SJSA1 (cell line): Measurements from ENCODE around the gene PRR11. TPM values are rescaled to one million over a fixed set of nuclear protein-coding genes. Genes with fewer than 3 reads are reported as not detected.
"Not testable (repeated sequence)": the region's sequence is repeated elsewhere in the genome, so short reads cannot be mapped to it uniquely, and the experiment has no call there.

Experiments
- DNase-seq, 2 experiments: peaks; one replicate each; pipeline ENCODE4 v3.0.0-alpha.2; 2015 to 2020; ENCODE audit warnings: low spot score in 2 of 2, low read depth in 1 of 2
- H3K27ac ChIP-seq: fragments of 250-450 bp; sonication (Bioruptor Pico); 2 replicates; pipeline ENCODE4 v1.5.1; 2020; ENCODE audit warnings: mild to moderate bottlenecking, moderate library complexity
- H3K27me3 ChIP-seq: fragments of 250-450 bp; sonication (Bioruptor Pico); replicated peaks from 2 replicates; pipeline ENCODE4 v1.5.1; 2020; ENCODE audit warnings: mild to moderate bottlenecking, moderate library complexity
- H3K36me3 ChIP-seq: fragments of 250-450 bp; sonication (Bioruptor Pico); 2 replicates; pipeline ENCODE4 v1.5.1; 2020; ENCODE audit warnings: mild to moderate bottlenecking
- H3K4me1 ChIP-seq: fragments of 250-450 bp; sonication (Bioruptor Pico); replicated peaks from 2 replicates; pipeline ENCODE4 v1.6.1; 2021; ENCODE audit warnings: mild to moderate bottlenecking
- H3K4me3 ChIP-seq: fragments of 250-450 bp; sonication (Bioruptor Pico); 2 replicates; pipeline ENCODE4 v1.5.1; 2020; ENCODE audit warnings: mild to moderate bottlenecking
- H3K9me3 ChIP-seq: fragments of 250-450 bp; sonication (Bioruptor Pico); replicated peaks from 2 replicates; pipeline ENCODE4 v1.5.1; 2020; ENCODE audit warnings: mild to moderate bottlenecking
- total RNA-seq: library from RNA; depleted of rRNA; stranded (reverse); fragments of >200 nt; shearing (Covaris generic); gene quantifications from 2 replicates; pipeline ENCODE4 v1.2.3, GENCODE V29; 2014

PRR11 gene
- total RNA-seq, 1 experiment from 2014 or later, result 51.2 TPM

DNA sequence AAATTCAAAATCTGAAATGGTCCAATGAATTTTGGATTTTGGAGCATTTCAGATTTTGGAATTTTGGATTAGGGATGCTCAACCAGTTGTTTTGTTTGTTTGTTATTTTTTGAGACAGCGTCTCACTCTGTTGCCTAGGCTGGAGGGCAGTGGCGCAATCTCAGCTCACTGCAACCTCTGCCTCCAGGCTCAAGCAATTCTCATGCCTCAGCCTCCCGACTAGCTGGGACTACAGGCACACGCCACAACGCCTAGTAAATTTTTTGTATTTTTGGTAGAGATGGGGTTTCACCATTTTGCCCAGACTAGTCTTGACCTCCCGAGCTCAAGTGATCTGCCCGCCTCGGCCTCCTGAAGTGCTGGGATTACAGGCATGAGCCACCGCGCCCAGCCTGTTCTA is 17.2 kb upstream of the PRR11 start:
- H3K27ac ChIP-seq, H3K4me1 ChIP-seq, DNase-seq, H3K9me3 ChIP-seq, H3K4me3 ChIP-seq, H3K27me3 ChIP-seq: not testable (repeated sequence)
- peaks cover 39% of the 10 kb centered on the region for H3K36me3 ChIP-seq

DNA sequence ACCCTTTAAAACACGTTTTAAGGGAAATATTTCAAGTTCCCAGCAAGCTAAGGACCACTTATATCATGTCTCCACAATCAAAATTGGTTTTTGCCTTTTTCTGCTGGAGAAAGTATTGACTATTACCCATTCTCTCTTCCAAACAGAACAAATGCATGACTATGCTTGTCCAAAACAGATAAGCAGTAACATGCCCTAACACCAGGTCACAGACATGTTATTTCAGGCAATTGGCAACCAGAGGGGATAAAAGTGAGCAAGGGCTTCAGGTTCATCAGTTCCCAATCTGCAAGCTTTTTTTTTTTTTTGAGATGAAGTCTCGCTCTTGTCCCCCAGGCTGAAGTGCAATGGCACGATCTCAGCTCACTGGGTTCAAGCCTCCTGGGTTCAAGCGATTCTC is 15.6 kb upstream of the PRR11 start:
- no peak overlapping the region for H3K4me3 ChIP-seq
- H3K27ac ChIP-seq, result no peak overlapping the region
- H3K9me3 ChIP-seq, result no peaks in the 10 kb centered on the region; the same call in 1 of the 2 replicates
- H3K4me1 ChIP-seq, result no peaks in the 10 kb centered on the region
- no peak for DNase-seq
- H3K36me3 ChIP-seq, result peaks cover 55% of the 10 kb centered on the region
- no peaks in the 10 kb centered on the region for H3K27me3 ChIP-seq

DNA sequence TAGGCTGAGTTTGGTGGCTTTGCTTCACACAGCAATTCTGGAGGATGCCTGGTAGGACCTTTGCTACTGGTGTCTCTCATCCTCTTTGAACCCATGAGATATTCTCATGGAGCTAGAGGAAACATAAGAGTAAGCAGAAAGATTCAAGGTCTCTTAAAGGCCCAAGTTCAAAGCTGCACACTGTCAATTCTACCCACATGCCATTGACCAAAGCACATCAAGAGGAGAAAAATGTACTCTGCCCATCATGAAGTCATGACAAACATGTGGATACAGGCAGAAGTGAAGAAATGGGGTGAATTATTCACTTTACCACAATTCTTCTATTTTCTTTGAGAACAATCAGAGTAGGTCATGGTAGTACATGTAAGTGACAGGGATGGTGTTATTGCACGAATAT is 13.7 kb upstream of the PRR11 start:
- Histone ChIP-seq H3K27ac (no peak overlapping the region), H3K36me3 (peaks cover 63% of the 10 kb centered on the region), H3K9me3 (no peaks in the 10 kb centered on the region; the same call in 1 of the 2 replicates), H3K4me1 (no peaks in the 10 kb centered on the region), H3K4me3 (no peak overlapping the region), H3K27me3 (no peaks in the 10 kb centered on the region)
- DNase-seq, result no peak

DNA sequence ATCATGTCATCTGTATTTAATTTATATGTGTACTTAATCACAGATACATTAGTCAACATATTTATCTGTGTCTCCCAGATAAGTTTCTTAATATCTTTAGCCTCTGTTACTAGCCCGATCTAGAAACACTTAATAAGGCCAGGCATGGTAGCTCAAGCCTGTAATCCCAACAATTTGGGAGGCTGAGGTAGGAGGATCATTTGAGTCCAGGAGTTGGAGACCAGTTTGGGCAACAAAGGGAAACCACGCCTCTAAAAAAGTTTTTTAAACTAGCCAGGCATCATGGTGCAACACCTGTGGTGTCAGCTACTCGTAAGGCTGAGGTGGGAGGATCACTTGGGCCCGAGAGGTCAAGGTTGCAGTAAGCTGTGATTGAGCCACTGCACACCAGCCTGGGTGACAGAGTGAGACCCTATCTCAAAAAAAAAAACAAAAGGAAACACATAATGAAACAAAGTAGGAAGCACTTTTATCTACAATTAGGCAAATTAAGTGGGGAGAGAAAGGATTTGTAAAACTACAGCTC is 9.9 kb upstream of the PRR11 start:
- no peaks in the 10 kb centered on the region for H3K27me3 ChIP-seq
- no peak overlapping the region for H3K4me3 ChIP-seq
- H3K4me1 ChIP-seq, result no peaks in the 10 kb centered on the region; the same call in 1 of the 2 replicates
- no peak overlapping the region for H3K27ac ChIP-seq
- H3K9me3 ChIP-seq, result no peaks in the 10 kb centered on the region
- H3K36me3 ChIP-seq, result peaks cover 67% of the 10 kb centered on the region
- DNase-seq, result no peak

DNA sequence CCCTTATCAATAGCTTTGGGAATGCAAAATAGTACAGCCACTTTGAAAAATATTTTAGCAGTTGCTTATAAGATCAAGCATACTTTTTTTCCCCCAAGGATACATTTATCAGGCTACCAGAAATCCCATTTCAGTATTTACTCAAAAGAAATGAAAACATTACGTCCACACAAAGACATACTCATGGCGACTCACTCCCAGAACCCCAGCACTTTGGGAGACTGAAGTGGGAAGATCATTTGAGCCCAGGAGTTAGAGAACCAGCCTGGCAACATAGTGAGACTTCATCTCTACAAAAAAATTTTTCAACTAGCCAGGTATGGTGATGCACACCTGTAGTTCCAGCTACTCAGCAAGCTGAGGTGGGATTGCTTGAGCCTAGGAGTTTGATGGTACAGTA is 6.5 kb upstream of the PRR11 start:
- H3K27me3 ChIP-seq, result no peaks in the 10 kb centered on the region
- peaks cover 14% of the 10 kb centered on the region for H3K4me1 ChIP-seq
- no peak overlapping the region for H3K4me3 ChIP-seq
- H3K36me3 ChIP-seq, result peaks cover 44% of the 10 kb centered on the region
- no peak for DNase-seq
- H3K27ac ChIP-seq, result no peak overlapping the region
- H3K9me3 ChIP-seq, result no peaks in the 10 kb centered on the region

DNA sequence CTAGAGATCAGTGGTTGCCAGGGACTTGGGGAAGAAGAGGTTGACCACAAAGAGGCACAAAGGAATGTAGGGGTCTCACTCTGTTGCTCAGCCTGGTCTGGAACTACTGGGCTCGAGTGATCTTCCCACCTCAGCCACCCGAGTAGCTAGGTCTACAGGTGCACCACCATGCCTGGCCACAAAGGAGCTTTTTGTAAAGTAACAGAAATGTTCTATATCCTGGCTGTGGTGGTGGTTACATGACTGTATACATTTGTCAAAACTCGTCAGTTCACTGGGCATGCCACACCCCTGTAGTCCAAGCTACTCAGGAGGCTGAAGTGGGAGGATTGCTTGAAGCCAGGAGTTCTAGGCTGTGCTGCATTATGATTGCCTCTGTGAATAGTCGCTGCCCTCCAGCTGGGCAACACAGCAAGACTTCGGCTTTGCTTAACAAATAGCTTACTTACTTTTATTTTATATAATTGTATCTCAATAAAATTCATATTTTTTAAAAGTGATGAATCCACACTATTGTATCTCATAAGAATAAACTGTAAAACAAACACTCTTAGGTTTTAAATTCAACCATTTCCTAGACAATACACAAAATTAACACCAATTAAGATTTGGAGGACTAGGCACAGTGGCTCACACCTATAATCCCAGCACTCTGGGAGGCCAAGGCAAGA is 5.6 kb upstream of the PRR11 start:
- peaks cover 14% of the 10 kb centered on the region for H3K4me1 ChIP-seq
- peaks cover 43% of the 10 kb centered on the region for H3K36me3 ChIP-seq
- H3K27me3 ChIP-seq, result no peaks in the 10 kb centered on the region
- no peak overlapping the region for H3K27ac ChIP-seq
- no peaks in the 10 kb centered on the region for H3K9me3 ChIP-seq
- DNase-seq, result no peak
- no peak overlapping the region for H3K4me3 ChIP-seq

DNA sequence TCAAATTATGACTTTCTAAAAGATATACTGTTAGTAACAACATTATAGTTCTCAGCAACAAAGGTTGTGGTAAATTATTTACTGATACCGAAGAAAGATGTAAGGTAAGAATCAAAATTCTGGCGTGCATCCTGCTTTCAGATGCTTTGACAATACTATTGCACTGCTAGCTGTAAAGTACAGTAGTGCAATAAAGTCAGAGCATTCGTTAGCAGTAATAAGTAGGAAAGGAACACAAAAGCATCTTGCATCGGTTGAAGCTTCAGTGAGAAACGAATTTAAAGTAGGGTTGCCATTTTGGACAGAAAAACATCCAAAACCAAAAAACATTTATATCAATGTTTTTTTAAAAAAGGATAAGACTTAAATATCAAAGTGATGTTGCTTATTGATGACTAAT is 4.5 kb upstream of the PRR11 start:
- H3K4me3 ChIP-seq, result no peak overlapping the region
- peaks cover 14% of the 10 kb centered on the region for H3K4me1 ChIP-seq
- no peak for DNase-seq
- H3K27ac ChIP-seq, result no peak overlapping the region
- no peaks in the 10 kb centered on the region for H3K27me3 ChIP-seq
- H3K9me3 ChIP-seq, result no peaks in the 10 kb centered on the region
- peaks cover 37% of the 10 kb centered on the region for H3K36me3 ChIP-seq

DNA sequence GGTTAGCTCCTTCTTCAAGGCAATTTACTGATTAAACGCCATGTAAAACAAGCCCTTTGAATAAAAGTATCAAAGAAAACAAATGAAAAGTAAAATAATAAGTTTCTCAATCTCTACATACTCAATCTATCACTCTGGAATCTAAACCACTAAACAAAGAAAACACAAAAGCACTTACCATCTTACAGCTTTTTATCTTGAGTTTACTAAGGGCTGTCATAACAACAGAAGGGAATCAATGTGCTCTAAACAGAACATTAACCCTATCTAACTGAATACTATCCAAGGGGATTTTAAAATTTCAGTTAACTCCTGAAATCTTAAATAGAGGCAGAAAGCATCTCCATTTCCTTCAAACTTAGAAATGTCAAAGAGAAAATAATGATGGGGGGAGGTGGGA is 4.0 kb upstream of the PRR11 start:
- peaks cover 35% of the 10 kb centered on the region for H3K36me3 ChIP-seq
- peak overlapping the region; percentile 19; the same call in 1 of the 2 replicates for H3K27ac ChIP-seq
- no peaks in the 10 kb centered on the region for H3K9me3 ChIP-seq
- H3K4me1 ChIP-seq, result peaks cover 15% of the 10 kb centered on the region
- peak in 1 of 2 experiments; percentile 27 for DNase-seq
- H3K4me3 ChIP-seq, result no peak overlapping the region
- H3K27me3 ChIP-seq, result no peaks in the 10 kb centered on the region

DNA sequence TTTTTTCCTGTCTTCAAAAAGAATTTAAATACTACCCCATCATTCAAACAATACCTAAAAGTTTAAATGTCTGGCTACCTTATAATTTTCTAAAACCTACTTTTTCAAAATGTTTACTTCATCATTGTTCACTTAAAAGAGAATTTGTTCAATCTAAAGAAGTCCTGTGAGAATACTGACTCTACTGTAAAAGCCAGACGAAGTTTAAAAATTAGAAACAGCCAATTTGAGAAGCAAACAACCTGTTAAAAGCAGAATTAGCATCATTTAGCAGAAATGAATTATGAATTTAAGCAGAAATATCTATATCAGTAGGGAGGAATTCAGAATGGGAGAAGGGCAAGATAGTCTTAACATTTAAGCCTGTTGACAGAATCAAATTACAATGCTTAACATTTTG is 2.6 kb upstream of the PRR11 start:
- Histone ChIP-seq H3K27ac (peak overlapping the region; percentile 98), H3K9me3 (no peaks in the 10 kb centered on the region)
- no peak for DNase-seq

DNA sequence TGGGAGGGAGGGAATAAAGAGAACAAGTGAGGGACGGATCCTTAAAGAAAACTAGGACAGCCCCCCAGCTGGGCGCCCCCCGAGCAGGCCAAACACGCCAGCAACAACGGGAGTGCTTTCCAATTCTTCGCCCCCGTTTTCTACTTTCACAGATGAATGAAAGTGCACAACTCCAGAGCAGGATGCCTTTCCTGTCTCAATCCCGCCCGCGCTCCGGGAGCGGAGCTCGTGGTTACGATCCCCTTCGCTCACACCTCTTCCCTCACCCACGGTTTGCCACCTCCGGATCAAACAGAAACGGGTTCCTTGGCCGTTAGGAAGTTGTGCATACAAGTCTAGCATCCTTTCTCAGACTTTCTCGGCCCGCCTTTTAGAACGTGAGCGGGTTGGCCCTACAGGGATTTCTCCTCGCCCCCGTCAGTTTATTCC is 1.2 kb upstream of the PRR11 start:
- Histone ChIP-seq H3K9me3 (no peaks in the 10 kb centered on the region), H3K27ac (peak overlapping the region; percentile 98), H3K27me3 (no peaks in the 10 kb centered on the region), H3K4me3 (peak overlapping the region; percentile 63), H3K36me3 (peaks cover 34% of the 10 kb centered on the region), H3K4me1 (peaks cover 42% of the 10 kb centered on the region)
- DNase-seq, result peak in 1 of 2 experiments; percentile 69

More for the DNA sequence above, 2.6 kb upstream of the PRR11 start:
- H3K36me3 ChIP-seq, result peaks cover 37% of the 10 kb centered on the region
- peak overlapping the region; percentile 63 for H3K4me3 ChIP-seq
- H3K4me1 ChIP-seq, result peaks cover 28% of the 10 kb centered on the region
- H3K27me3 ChIP-seq, result no peaks in the 10 kb centered on the region

DNA sequence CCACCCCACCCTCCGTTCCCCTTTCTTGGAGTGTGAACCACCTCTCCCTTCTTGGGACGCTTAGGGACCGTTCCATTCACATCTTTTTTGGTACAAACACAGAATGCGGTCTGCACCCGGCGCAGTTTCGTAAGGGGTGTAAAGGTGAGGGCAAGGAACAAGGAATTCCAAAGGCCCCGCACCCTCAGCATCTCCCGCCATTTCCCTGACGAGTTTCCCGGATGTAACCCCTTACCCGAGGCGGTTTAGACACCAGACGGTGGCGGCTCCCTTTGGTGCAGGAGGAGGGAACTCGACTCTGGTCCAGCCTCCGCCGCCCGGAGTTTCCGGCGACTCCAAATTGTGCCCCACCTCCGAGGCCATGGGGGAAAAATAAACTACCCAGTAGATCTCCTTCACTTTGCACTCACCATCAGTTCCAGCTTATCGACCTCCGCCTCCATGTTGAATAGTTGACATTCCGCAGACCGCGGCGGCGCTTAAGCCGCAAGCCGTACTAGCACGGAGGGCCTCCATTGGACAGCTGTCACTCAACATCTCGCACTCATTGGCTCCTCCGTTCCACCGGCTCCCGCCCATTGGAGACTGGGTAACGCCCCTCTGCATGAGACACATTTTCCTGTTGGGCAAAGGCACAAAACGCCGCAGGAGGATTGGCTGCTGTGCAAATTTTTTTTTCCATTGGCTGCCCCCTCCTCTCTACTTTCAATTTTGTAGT is 666 bp upstream of the PRR11 start, which contains the start of gene SKA2:
Gene SKA2, minus strand, starts transcription at position 466 of the 718 bp plus-strand sequence. Its CDS starts 23 bp downstream, at position 443.
- Histone ChIP-seq H3K36me3 (peaks cover 35% of the 10 kb centered on the region), H3K4me3 (peak within 1 kb of the TSS; percentile 63), H3K9me3 (no peaks in the 10 kb centered on the region), H3K27me3 (no peaks in the 10 kb centered on the region), H3K27ac (peak within 1 kb of the TSS; percentile 98), H3K4me1 (peaks cover 48% of the 10 kb centered on the region)
- no peak for DNase-seq

DNA sequence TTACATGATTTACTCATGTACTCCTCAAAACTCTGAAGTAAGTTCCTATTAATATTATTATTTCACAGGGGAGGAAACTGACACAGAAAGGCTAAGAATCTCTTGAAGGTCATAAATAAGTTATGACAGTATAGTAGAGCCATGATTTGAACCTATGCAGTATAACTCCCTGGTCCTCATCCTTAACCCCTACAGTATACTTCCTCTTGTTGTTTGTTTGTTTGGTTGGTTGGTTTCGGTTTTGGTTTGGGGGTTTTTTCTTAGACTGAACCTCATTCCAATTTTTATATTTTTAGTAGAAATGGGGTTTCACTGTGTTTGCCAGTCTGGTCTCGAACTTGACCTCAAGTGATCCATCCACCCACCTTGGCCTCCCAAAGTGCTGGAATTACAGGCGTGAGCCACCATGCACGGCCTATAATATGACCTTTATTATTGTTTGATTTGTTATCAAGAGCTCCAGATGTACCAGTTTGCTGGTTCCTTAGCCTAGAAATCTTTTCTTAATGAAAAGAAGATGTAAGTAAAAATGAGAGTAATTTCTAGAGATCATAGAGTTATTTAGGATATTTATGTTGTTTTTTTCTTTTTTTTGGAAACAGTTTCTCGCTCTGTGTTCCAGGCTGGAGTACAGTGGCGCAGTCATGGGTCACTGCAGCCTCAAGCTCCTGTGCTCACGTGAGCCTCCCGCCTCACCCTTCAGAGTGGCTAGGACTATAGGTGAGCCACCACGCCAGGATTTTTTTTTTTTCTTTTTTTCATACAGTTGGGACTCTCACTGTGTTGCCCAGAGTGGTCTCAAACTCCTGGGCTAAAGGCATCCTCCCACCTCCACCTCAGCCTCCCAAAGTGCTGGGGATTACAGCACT is 4.8 kb downstream of the PRR11 start:
- H3K27me3 ChIP-seq, result no peaks in the 10 kb centered on the region
- H3K4me1 ChIP-seq, result peaks cover 37% of the 10 kb centered on the region
- DNase-seq, result no peak
- H3K4me3 ChIP-seq, result peak overlapping the region; percentile 3; the same call in 1 of the 2 replicates
- H3K36me3 ChIP-seq, result peaks cover 55% of the 10 kb centered on the region
- H3K27ac ChIP-seq, result peak overlapping the region; percentile 54
- H3K9me3 ChIP-seq, result no peaks in the 10 kb centered on the region

DNA sequence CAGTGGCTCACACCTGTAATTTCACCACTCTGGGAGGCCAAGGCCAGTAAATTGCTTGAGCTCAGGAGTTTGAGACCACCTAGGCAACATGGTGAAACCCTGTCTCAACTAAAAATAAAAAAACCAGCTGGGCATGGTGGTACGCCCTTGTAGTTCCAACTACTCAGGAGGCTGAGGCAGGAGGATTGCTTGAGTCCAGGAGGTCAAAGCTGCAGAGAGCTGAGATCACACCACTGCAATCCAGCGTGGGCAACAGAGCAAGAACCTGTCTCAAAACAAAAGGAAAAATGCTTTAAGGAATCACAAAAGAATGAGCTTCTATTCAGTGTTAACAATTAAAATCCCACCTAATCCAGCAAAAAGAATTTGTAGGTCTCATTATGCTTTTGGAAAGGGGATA is 5.9 kb downstream of the PRR11 start:
- no peak overlapping the region for H3K4me3 ChIP-seq

More for the DNA sequence above, 5.9 kb downstream of the PRR11 start:
- Histone ChIP-seq H3K27ac (no peak overlapping the region), H3K36me3 (peaks cover 63% of the 10 kb centered on the region), H3K9me3 (no peaks in the 10 kb centered on the region; the same call in 1 of the 2 replicates), H3K4me1 (peaks cover 42% of the 10 kb centered on the region), H3K27me3 (no peaks in the 10 kb centered on the region)
- DNase-seq, result no peak
